ENCODE data around the gene HS3ST2. TPM values are rescaled to one million over a fixed set of nuclear protein-coding genes. Genes with fewer than 3 reads are reported as not detected.
"Not testable (repeated sequence)": the region's sequence is repeated elsewhere in the genome, so short reads cannot be mapped to it uniquely, and the experiment has no call there.

HS3ST2 gene
- polyA plus RNA-seq, 10 donors = 0.11 to 0.27 (median 0.22) TPM; not detected in 3

- no peak for DNase-seq
Observed at GRCh38 chr16:22878955-22879354, 65.0 kb downstream of the HS3ST2 start.

- DNase-seq = no peak
Observed at GRCh38 chr16:22879466-22879865, 65.5 kb downstream of the HS3ST2 start.

GRCh38 chr16:22882981-22883380 is 69.0 kb downstream of the HS3ST2 start:
- DNase-seq = no peak

GRCh38 chr16:22885951-22886350 is 72.0 kb downstream of the HS3ST2 start:
- no peak for DNase-seq

GRCh38 chr16:22886927-22887326 is 73.0 kb downstream of the HS3ST2 start:
- DNase-seq = no peak

- no peak for DNase-seq
Observed at GRCh38 chr16:22887445-22887844, 73.5 kb downstream of the HS3ST2 start.

- no peak for DNase-seq
Observed at GRCh38 chr16:22888791-22889190, 74.8 kb downstream of the HS3ST2 start.

- DNase-seq = no peak
Observed at GRCh38 chr16:22890976-22891375, 77.0 kb downstream of the HS3ST2 start.

- DNase-seq = no peak
Observed at GRCh38 chr16:22897184-22897583, 83.2 kb downstream of the HS3ST2 start.

- DNase-seq = no peak
Observed at GRCh38 chr16:22898131-22898530, 84.2 kb downstream of the HS3ST2 start.

GRCh38 chr16:22898874-22899348 is 84.9 kb downstream of the HS3ST2 start:
- DNase-seq = peak; percentile 34 to 56 (median 44)

- DNase-seq = not testable (repeated sequence)
Observed at GRCh38 chr16:22899567-22899966, 85.6 kb downstream of the HS3ST2 start.

GRCh38 chr16:22900863-22901262 is 86.9 kb downstream of the HS3ST2 start:
- DNase-seq = no peak

GRCh38 chr16:22901563-22901962 is 87.6 kb downstream of the HS3ST2 start:
- no peak for DNase-seq

- no peak for DNase-seq
Observed at GRCh38 chr16:22903716-22904115, 89.8 kb downstream of the HS3ST2 start.

- no peak for DNase-seq
Observed at GRCh38 chr16:22912654-22913053, 98.7 kb downstream of the HS3ST2 start.

GRCh38 chr16:22915003-22915402 is 101.0 kb downstream of the HS3ST2 start:
- DNase-seq = no peak

- no peak for DNase-seq
Observed at GRCh38 chr16:22923491-22923890, 109.5 kb downstream of the HS3ST2 start.

GRCh38 chr16:22924492-22924891 is 110.5 kb downstream of the HS3ST2 start:
- DNase-seq = no peak

GRCh38 chr16:22926105-22926751 is 112.3 kb downstream of the HS3ST2 start:
- no peak for DNase-seq

GRCh38 chr16:22927306-22927705 is 113.3 kb downstream of the HS3ST2 start:
- no peak for DNase-seq

- no peak for DNase-seq
Observed at GRCh38 chr16:22928882-22929435, 115.0 kb downstream of the HS3ST2 start.

GRCh38 chr16:22929461-22929860 is 115.5 kb downstream of the HS3ST2 start:
- no peak for DNase-seq
